Keratinocyte (primary cell): Measurements from ENCODE around the gene PRKD3.

Experiments used
- CTCF ChIP-seq, 3 experiments: IDR thresholded peaks in 1 of 3; conservative IDR thresholded peaks in 1 of 3; optimal IDR thresholded peaks in 1 of 3; 2 replicates in 2 of 3; 3 replicates in 1 of 3; pipeline versions ENCODE3 to v1.5.1; 2011; ENCODE audit warnings: low read length in 3 of 3, mild to moderate bottlenecking in 3 of 3, moderate library complexity in 2 of 3, control low read depth in 1 of 3, inconsistent platforms in 1 of 3; ENCODE audit not compliant: insufficient read depth in 2 of 3; ENCODE audit errors: extremely low read depth in 1 of 3
- EZH2 ChIP-seq: IDR thresholded peaks from one replicate; pipeline ENCODE4 v1.6.1; 2012; ENCODE audit warnings: inconsistent platforms, mild to moderate bottlenecking, low read length, moderate library complexity

- TF ChIP-seq CTCF (optimal IDR thresholded peaks at IDR 0.05 in 1 of 3, IDR thresholded peaks at IDR 0.05 in 1 of 3, conservative IDR thresholded peaks at IDR 0.05 in 1 of 3; ENCODE audit: extremely low read depth in 1 of 3, insufficient read depth in 2 of 3, low read length in 3 of 3) (no peak), EZH2 (no peak)
Observed at GRCh38 chr2:37316181-37316580, 8.5 kb downstream of the PRKD3 start.
